HCEC 1CT (cell line): Measurements from ENCODE around the gene ABHD17C.
A peak's percentile ranks its signal among the peaks of the same experiment; 100 is the strongest.
"Not testable (repeated sequence)": the region's sequence is repeated elsewhere in the genome, so short reads cannot be mapped to it uniquely, and the experiment has no call there.

Experiments used
- DNase-seq: peaks from one replicate; pipeline ENCODE4 v3.0.0-alpha.2; 2017

Gene ABHD17C

DNA sequence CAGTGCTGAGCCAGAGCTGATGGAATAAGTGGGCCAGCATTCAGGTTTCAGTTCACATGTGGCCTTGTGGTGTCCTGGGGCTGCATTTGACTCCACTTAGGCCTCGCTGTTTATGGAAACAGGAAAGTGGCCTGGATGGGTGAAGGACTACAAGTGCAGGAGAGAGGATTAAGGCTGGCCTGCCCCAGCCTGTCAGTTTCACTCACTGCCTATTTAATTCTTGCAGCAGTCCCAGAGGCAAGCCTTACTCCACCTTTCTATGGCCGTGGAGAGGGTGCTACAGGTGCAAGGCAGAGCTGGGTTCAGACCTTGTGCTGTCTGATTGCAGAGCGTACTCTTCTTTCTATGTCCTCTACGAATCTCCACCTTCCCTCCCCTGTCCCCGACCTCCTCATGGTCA is 37.7 kb downstream of the ABHD17C start:
- no peak for DNase-seq

DNA sequence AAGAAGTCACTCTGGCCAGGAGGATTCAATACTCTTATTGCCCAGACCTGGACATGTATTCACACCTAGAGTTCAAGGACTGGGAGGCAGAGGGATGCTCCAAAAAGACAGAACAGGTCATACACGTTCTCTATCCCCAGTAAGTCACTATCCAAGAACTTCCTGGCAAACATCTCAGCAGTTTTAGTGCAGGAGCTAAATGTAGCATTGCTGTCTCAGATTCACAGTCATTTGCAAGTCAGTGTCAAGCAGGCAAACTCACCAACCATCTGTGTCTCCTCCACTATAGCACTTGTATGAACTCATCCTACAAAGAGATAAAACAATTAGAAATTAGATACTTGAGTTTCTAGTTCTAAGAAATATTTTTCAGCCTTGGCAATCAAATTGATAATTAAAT is 38.4 kb downstream of the ABHD17C start:
- no peak for DNase-seq

DNA sequence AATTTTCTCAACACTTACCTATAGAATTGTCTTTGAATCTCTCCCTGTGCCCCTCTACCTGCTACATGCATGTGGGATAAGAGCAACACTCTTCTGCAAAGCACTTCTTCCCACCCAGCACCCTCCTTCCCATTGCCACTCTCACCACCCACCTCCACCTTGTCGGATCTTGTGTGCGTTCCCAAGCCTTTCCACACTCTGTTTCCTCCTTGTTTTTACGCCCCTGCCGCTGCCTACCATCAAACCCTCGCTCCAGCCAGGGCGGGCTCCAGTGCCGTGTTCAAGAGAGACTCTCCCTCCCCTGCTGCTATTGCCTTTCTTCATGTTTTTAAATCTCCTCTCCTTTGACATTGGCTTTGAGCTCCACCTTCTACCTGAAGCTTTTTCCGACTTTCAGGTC is 40.2 kb downstream of the ABHD17C start:
- DNase-seq = no peak

DNA sequence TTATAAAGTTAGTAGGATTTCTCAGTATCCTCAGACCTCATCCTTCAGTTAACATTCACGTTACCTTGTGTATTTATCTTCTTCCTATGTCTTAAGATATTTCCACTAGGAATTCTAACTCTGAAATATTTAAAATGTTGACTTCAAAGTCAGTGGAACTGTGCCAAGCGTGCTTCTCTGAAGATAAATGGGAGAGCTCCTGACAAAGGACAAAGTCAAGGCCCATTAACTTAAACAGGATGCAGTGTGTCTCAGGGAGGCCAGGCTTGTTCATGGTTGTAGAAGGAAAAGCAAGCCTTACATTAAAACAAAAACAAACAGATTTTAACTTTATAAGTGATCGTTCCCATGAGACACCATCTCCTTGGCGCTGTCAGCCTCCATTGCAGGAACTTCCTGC is 41.5 kb downstream of the ABHD17C start:
- no peak for DNase-seq

DNA sequence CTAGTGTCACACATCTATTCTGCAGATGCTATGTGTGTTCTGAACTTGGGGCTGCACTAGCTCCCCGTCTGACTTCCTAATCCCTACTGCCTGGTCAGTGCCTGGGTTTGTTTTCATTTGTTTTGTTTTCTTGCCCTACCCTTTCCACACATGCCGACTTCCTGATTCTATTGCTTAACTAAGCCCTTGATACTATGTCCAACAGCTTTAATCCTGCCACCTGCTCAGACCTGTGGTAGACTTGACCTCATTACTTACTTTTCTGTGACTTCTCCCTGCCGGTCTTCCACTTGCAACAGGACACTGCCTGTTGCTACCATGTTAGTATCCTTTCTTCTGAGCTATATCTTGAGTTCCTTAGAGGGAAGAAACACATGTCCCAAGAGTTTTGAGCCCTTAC is 44.8 kb downstream of the ABHD17C start:
- DNase-seq = no peak

DNA sequence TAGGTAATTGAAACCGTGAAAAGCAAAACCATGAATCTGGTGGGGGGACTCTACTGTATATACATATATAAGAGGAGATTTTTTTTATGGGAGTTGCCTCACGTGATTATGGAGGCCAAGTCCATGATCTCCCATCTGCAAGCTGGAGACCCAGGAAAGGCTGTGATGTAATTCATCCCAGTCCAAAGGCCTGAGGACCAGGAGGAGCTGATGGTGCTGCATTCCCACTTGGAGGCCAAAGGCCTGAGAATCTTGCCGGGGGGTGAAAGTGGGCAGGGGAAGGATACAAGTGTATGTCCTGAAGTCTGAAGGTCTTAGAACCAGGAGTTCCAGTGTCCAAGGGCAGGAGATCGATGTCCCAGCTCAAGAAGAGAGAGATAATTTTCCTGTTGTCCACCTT is 47.0 kb downstream of the ABHD17C start:
- no peak for DNase-seq

DNA sequence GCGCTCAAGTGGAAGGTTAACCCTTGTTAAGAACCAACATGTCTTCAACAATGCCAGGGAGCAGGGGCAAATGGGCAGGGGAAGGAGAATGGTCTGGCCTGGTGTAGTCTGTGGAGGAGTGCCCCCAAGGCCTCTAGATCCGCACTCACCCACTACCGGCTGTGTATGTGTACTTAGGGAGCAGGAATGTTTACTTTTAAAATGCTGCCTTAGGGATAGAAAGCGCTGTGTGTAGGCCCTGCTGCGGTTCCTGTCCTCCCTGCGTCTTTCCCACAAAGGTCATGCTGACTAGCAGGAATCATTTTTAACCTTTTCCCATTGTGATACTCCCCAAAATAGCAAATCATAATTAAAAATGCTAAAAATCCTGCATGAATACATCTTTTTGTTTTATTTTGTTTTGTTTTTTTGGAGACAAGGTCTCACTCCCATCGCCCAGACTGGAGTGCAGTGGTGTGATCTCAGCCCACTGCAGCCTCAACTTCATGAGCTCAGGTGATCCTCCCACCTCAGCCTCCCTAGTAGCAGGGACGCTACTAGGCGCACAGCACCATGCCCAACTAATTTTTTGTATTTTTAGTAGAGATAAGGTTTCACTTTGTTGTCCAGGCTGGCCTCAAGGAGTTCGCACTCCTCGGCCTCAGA is 48.2 kb downstream of the ABHD17C start:
- no peak for DNase-seq

DNA sequence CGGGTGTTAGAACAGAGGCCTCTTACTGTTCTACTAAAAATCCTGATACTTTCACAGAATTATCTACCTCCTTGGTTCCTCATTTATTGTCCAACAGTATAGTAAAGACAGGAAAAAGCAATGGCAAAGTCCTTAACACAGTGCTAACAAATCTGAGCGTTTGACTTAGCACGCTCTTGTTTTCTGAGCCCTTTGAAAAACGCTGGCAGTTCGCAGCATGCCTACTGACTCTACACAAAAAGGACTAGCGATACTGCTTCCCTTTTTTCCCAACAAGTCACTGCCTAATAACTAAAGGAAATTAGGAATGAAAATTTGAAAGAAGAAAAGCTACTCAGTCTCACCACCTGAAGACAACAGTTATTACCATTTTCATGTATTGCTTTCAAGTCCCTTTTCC is 49.3 kb downstream of the ABHD17C start:
- no peak for DNase-seq

DNA sequence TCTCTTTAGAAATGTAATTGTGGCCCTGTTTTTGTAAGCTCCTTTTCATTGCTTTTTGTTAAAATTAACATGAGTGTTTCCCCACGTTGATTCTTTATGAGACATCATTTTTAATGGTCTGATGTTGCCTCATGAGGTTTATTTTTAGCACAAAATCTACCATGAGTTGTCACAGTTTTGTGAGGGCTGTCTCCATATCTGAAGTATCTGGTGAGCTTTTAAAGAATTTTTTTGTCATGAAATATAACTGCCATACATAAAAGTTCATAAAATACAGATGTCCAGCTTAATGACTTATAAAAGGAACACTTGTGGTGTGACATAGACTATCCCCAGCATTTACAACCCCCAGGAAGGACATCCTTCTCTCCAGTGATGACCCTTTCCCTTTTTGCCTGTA is 49.7 kb downstream of the ABHD17C start:
- peak; percentile 59 for DNase-seq

DNA sequence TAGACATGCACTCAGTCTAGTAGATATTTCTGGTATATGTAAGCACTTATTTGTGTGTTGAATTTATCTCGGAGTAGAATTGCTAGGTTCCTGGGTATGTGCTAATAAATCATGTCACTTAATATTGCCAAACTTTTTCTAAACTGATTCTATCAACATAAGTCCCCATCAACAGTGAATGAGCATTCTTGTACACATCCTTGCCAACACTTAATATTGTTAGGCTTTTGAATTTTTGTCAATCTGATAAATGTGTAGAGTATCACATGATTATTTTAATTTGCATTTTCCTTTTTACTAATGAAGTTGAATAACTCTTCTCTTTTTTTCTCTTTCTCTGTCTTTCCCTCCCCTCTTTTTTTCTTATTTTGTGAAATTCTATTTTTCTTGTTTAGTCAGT is 50.8 kb downstream of the ABHD17C start:
- no peak for DNase-seq

DNA sequence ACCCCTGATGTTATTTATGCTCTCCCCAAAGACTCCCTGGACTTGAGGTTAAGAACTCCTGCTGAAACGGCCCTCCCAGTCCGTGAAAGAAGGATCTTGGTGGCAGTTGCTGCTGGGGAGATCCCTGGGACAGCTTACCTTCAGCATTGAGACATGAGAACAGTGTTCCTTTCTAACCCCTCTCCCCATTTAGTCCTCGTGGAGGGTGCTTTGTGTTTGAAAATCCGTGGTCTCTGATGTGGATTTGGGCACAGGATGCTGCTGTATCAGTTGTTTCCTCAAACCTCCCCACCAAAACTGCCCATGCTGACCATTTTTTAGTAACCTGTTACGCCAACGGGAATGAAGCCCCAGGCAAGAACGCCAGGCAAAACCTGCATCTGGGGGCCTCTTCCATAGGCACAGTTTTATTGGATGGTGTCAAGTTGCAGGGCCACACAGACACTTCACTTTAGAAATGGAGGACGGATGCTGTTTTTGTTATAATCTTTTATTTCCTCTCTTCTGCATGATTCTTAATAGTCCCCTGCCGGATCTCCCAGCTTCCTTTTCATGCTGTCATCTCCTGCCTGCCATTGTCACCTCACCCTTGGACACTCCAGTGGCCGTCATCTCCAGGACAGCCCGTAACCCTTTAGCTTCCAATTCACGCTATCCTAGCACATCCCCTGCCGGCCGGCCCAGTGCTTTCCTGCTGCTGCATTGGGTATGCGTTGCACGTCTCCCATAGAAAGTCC is 52.4 kb downstream of the ABHD17C start:
- no peak for DNase-seq

DNA sequence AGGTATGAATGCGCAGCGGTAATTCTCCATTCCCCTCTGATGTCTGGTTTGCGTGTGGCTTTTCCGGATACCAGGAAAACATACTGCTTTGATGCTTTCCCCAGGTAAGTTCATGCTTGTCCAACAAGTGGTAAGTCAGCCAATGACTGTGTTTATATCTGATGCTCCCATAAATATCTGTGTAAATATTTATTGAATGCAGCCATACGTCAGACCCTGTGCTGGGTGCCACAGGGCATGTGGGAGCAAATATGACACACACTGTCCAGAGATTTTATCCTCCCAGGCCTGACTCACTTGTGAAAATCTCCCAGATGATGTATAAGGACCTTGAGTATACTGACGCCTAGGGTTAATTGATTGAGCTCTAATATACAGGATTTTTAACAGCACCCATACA is 54.5 kb downstream of the ABHD17C start:
- peak; percentile 22 for DNase-seq

DNA sequence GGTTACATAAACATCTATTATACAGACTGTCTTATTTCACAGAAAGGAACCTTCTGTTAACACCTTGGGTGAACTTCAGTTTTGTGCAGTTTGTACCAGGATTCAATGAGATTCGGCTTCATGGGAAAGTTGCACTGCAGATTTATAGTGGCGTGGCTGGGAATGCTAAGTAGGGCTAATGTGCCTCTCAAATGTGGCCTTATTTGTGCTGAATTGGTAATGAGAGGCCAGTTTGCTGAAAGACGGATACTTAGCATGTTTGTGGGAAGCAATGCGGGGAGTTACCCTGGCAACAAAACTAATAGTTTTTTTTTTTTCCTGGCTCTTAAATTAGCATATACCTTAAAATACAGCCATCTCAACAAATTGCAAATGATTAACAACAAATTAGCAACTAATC is 55.5 kb downstream of the ABHD17C start:
- DNase-seq = no peak

DNA sequence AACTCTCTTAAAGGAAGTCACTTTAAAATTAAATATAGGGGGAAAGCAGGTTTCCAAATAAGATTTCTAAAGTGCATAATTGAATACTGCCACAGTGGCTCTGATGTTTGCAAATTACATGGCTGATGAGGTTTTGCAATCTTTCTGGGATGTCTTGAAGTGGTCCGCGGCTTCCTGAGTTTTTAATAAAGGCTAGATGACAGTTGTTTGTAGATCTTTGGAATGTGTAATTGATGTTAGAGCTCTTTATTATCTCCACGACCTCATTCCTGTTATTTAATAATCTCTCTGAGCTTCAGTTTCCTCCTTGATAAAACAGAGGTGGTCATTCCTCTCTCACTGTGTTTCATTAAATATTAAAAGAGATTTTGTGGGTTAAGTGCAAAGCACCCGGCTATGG is 57.1 kb downstream of the ABHD17C start:
- DNase-seq = no peak

DNA sequence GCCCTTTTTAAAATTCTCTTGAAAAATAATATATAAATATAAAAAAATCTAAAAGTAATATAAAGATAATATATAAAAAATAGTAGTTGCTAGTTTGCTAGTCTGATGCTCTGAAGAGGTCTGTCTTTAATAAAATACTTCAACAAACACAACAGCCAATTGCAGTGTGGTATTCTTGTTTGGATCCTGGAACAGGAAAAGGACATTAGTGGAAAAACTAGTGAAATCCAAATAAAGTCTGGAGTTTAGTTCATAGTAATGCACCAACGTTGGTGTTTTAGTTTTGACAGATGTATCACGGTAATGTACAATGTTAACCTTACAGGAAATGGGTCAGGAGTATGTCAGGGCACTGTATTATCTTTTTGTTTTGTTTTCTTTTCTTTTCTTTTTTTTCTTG is 58.1 kb downstream of the ABHD17C start:
- no peak for DNase-seq

DNA sequence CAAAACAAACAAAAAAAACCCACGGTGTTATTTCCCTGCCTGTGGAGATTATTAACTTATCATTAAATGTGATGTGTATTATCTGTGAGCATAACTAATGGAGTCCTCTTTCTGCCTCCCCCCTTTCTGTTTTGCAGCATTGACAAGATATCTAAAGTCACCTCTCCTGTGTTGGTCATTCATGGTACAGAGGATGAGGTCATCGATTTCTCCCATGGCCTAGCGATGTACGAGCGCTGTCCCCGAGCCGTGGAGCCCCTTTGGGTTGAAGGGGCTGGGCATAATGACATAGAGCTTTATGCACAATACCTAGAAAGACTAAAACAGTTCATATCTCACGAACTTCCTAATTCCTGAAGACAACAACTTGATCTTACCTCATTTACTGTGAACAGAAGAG is 58.9 kb downstream of the ABHD17C start:
- DNase-seq = no peak

DNA sequence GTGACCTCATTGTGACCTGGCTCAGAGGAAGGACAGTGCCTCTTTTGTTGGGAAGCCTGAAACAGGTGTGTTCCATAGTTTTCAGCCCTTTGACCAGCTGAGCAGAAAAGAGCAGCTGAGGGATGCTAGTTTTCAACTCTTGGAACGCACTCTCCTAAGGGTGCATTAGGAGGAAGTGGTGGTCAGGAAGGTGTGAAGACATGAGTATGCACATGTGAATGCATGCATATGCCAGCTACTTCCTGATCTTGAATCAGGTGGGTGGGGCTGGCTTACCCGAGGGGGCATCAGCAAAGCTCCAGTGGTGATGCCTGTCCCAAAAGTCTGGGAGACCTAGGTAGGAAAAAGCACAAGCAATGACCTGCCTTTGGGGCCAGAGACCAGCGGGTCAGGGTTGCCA is 60.8 kb downstream of the ABHD17C start:
- DNase-seq = no peak

DNA sequence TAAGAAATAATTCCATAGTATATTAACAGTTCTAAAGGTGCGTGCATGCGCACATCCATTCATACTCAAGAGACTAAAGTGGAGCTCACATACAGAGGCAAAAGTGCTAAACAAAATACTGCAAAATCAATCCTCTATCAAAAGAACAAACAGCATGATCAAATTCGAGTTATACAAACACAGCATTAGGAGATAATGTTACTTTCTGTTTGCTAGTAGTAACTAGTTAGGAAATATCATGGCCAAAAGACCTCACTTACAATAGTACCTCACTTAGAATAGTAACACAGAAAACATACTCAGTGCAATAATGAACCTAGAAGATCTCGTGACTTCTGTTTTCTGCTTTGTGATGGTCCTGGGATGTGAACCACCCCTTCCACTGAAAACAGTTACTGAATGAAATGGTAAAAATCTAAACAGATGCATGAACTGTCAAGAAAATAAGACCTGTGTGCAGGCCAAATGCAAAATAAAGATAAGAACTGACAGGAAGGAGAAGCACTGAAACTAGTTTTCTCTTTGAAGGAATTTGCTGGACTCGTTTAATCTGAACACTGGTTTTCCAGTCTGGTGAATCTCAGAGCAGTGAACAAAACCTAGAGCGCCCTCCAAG is 63.1 kb downstream of the ABHD17C start:
- no peak for DNase-seq

DNA sequence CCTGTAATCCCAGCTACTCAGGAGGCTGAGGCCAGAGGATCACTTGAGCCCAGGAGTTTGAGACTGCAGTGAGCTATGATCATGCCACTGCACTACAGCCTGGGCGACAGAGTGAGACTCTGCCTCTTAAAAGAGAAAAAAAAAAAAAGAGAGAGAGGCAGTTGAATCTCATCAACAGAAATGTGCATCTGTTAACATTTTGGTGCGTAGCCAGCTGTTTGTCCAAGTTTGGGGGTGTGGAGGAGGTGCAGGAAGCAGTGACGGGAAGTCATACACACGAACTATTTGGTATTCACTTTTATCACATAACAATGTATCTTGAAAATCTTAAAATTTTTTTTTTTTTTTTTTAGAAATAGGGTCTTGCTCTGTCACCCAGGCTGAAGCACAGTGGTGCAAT is 65.8 kb downstream of the ABHD17C start:
- no peak for DNase-seq

DNA sequence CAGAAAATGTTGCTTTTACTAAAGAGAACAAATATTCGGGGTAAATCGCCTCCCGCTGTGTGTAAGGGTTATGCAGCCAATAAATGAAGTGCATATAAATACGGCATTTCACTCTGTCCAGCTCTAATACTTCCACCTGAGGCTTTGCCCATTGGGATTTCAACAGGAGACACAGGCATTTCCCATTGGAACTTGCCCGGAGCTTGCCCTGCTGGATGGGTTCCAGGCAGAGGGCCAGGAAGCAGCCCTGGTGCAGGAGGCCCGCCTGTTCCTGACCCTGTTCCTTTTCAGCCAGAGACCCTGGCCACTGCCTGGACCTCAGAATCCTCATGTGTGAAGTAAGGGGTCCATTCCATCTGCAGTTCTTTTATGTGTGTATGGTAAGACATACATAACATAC is 66.6 kb downstream of the ABHD17C start:
- no peak for DNase-seq

DNA sequence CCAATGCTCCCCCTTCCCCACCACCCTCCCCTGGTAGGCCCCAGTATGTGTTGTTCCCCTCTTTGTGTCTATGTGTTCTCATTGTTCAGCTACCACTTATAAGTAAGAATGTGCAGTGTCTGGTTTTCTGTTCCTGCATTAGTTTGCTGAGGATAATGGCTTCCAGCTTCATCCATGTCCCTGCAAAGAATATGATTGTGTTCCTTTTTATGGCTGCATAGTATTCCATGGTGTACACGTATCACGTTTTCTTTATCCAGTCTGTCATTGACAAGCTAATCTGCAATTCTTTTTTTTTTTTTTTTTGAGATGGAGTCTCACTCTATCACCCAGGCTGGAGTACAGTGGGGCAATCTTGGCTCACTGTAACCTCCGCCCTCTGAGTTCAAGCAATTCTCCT is 68.1 kb downstream of the ABHD17C start:
- not testable (repeated sequence) for DNase-seq

DNA sequence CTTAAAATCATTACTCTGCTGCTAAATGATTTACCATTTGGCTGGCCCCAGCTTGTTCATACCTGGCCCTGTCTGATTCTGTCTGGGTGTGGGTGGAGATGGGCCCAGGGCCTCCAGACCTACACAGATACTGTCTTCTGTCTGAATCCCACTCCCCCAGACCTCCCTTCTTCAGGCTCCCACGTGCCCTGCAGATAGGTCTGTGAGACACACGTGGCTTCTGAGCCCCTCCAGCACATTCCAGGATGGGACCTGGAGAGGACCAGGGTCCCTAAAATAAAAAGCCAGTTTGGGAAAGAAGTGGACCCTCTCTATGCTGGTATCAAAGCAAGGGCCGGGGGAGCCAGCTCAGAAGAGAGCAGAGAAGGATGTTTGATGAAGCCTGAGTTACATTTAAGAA is 69.4 kb downstream of the ABHD17C start:
- DNase-seq = no peak

DNA sequence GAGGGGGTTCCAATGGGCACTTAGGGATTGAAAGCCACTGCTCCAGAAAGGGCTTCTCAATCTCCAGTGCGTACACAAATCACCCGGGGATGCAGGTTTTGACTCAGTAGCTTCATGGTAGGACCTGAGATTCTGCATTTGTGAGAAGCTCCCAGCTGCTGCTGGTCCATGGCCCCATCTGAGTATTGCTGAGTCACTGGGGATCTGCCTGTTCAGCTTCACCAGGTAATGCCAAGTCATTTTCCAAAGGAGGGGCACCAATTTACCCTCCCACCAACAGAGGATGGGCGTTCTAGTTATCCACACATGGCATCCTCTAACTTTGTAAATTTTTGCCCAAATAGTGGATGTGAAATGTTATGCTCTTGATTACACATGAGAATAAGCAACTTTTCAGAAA is 71.2 kb downstream of the ABHD17C start:
- no peak for DNase-seq

DNA sequence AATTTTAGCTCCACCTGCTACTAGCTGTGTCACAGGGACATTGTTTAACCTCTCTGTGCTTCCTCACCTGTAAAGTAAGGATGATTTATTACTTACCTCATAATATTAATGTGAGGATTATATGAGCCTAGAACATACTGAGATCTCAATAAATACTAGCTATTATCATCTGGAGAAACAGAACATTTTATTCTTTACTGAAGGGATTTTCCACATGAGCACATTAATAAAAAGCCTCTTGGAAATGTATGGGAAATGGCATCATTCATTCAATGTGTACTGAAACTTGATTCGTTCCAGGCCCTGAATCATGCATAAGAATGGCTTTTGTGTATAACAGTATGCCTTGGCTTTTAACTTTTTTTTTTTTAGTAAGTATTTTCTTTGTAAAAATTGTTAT is 73.0 kb downstream of the ABHD17C start:
- no peak for DNase-seq
